ENCODE measurements around the gene CHRM5.
"Not testable (repeated sequence)": the region's sequence is repeated elsewhere in the genome, so short reads cannot be mapped to it uniquely, and the experiment has no call there.

- TF ChIP-seq ZNF274 (IDR thresholded peaks at IDR 0.05; ENCODE audit: low read depth, low read length); SUZ12 (IDR thresholded peaks at IDR 0.05; ENCODE audit: extremely low read depth, insufficient read depth, insufficient read length): not testable (repeated sequence)
Measured at GRCh38 chr15:34050385-34050784, 82.1 kb downstream of the CHRM5 start.
